Measurements from ENCODE around the gene SIRT3.

GRCh38 chr11:235180-235579, 962 bp downstream of the SIRT3 start:
- TF ChIP-seq CTCF (IDR thresholded peaks at IDR 0.05), result no peak
- TF ChIP-seq REST (IDR thresholded peaks at IDR 0.05; ENCODE audit: insufficient read depth in 1 of 2, low read depth in 2 of 2, low read length in 1 of 2), result no peak
- no peak for TF ChIP-seq POLR2AphosphoS5 (IDR thresholded peaks at IDR 0.05; ENCODE audit: low read depth, low read length)
- TF ChIP-seq TCF7L2 (IDR thresholded peaks at IDR 0.05; ENCODE audit: low read depth, low read length), result no peak
- TF ChIP-seq SIN3A (IDR thresholded peaks at IDR 0.05; ENCODE audit: borderline replicate concordance, insufficient read depth, low read depth, low read length), result no peak
